Caki2 (cell line): ENCODE measurements around the gene TJP2. TPM values are rescaled to one million over a fixed set of nuclear protein-coding genes. Genes with fewer than 3 reads are reported as not detected.
"Not testable (repeated sequence)": the region's sequence is repeated elsewhere in the genome, so short reads cannot be mapped to it uniquely, and the experiment has no call there.

Source experiments
- DNase-seq: peaks from one replicate; pipeline ENCODE4 v3.0.0-alpha.2; 2015; ENCODE audit warnings: low read depth
- in situ Hi-C: cut with HindIII; loops from 2 replicates; pipeline ENCODE4 v1.10.0; 2016; ENCODE audit warnings: low sequenced_read_pairs, low pct_unique_long_range_greater_than_20kb, mixed read lengths
- total RNA-seq: library from RNA; depleted of rRNA; stranded (reverse); fragments of >200 nt; shearing (Covaris generic); gene quantifications from 2 replicates; pipeline ENCODE4 v1.2.3, GENCODE V29; 2014; ENCODE audit warnings: low replicate concordance

Gene TJP2
- total RNA-seq, 1 experiment from 2014 or later = 33.9 TPM

GRCh38 chr9:69155341-69156030 lies 18.6 kb upstream of the TJP2 start:
- no peak for DNase-seq
- in situ Hi-C loops = no loop called here

GRCh38 chr9:69157751-69158466 lies 16.2 kb upstream of the TJP2 start:
- no peak for DNase-seq

GRCh38 chr9:69158471-69158870 lies 15.6 kb upstream of the TJP2 start:
- in situ Hi-C loops = no loop called here
- DNase-seq = no peak

More at GRCh38 chr9:69157751-69158466, 16.2 kb upstream of the TJP2 start:
- in situ Hi-C loops = no loop called here

GRCh38 chr9:69164573-69164972 lies 9.5 kb upstream of the TJP2 start:
- in situ Hi-C loops, DNase-seq: not testable (repeated sequence)

- in situ Hi-C loops = no loop called here
- DNase-seq = no peak
These were observed 8.5 kb upstream of the TJP2 start for GRCh38 chr9:69165581-69165980.

GRCh38 chr9:69168709-69169217 lies 5.3 kb upstream of the TJP2 start:
- in situ Hi-C loops = no loop called here
- DNase-seq = no peak

GRCh38 chr9:69170231-69170630 lies 3.8 kb upstream of the TJP2 start:
- DNase-seq = no peak
- in situ Hi-C loops = no loop called here

GRCh38 chr9:69171049-69171448 lies 3.0 kb upstream of the TJP2 start:
- in situ Hi-C loops = no loop called here
- DNase-seq = no peak

- no peak for DNase-seq
- in situ Hi-C loops = no loop called here
These were observed 2.6 kb upstream of the TJP2 start for GRCh38 chr9:69171517-69171916.

GRCh38 chr9:69172895-69173294 lies 1.2 kb upstream of the TJP2 start:
- in situ Hi-C loops = no loop called here
- DNase-seq = no peak

GRCh38 chr9:69173497-69173890 lies 583 bp upstream of the TJP2 start:
- in situ Hi-C loops = no loop called here
- no peak for DNase-seq

GRCh38 chr9:69174616-69175463 lies 763 bp downstream of the TJP2 start:
- DNase-seq = peak; percentile 81
- in situ Hi-C loops = no loop called here

- in situ Hi-C loops = no loop called here
- no peak for DNase-seq
These were observed 1.4 kb downstream of the TJP2 start for GRCh38 chr9:69175486-69175885.

- no peak for DNase-seq
- in situ Hi-C loops = no loop called here
These were observed 2.5 kb downstream of the TJP2 start for GRCh38 chr9:69176471-69177171.

GRCh38 chr9:69178583-69179011 lies 4.5 kb downstream of the TJP2 start:
- peak; percentile 62 for DNase-seq
- in situ Hi-C loops = no loop called here

- DNase-seq = peak; percentile 59
- in situ Hi-C loops = no loop called here
These were observed 5.0 kb downstream of the TJP2 start for GRCh38 chr9:69179037-69179436.

GRCh38 chr9:69180200-69180599 lies 6.1 kb downstream of the TJP2 start:
- DNase-seq = no peak
- in situ Hi-C loops = no loop called here

GRCh38 chr9:69180670-69181069 lies 6.6 kb downstream of the TJP2 start:
- peak; percentile 89 for DNase-seq
- in situ Hi-C loops = no loop called here
